Muscle layer of duodenum (tissue), 2 donors: ENCODE results near the gene MRPL34.

Experiments
- H3K27ac ChIP-seq: one replicate; pipeline ENCODE4 v1.7.0; 2013; ENCODE audit warnings: mild to moderate bottlenecking, low read length
- H3K27me3 ChIP-seq: one replicate; pipeline ENCODE4 v1.7.0; 2013; ENCODE audit warnings: low read depth, mild to moderate bottlenecking, control low read depth, low read length
- H3K36me3 ChIP-seq, 2 donors: one replicate each; pipeline ENCODE4 v1.7.0; 2013; ENCODE audit warnings: low read length in 2 of 2, control low read depth in 1 of 2, mild to moderate bottlenecking in 1 of 2; ENCODE audit not compliant: insufficient read depth in 2 of 2, control insufficient read depth in 1 of 2
- H3K4me1 ChIP-seq, 2 donors: one replicate each; pipeline ENCODE4 v1.7.0; 2013; ENCODE audit warnings: low read length in 2 of 2, mild to moderate bottlenecking in 2 of 2, control low read depth in 1 of 2, moderate library complexity in 1 of 2; ENCODE audit not compliant: insufficient read depth in 2 of 2, control insufficient read depth in 1 of 2
- H3K4me3 ChIP-seq, 2 donors: one replicate each; pipeline ENCODE4 v1.7.0; 2013; ENCODE audit warnings: low read length in 2 of 2, low read depth in 1 of 2, mild to moderate bottlenecking in 1 of 2
- H3K9me3 ChIP-seq, 2 donors: one replicate each; pipeline ENCODE4 v1.7.0; 2013; ENCODE audit warnings: low read length in 2 of 2, control low read depth in 1 of 2, mild to moderate bottlenecking in 1 of 2; ENCODE audit not compliant: control insufficient read depth in 1 of 2
- donor health status: healthy.

Gene MRPL34

GRCh38 chr19:17312189-17313113, 6.8 kb downstream of the MRPL34 start:
- Histone ChIP-seq H3K36me3 (peaks cover 8 to 28% of the 10 kb centered on the region in 2 donors), H3K27ac (no peak overlapping the region), H3K9me3 (no peaks in the 10 kb centered on the region), H3K4me1 (peaks cover 10 to 18% of the 10 kb centered on the region in 2 donors), H3K27me3 (no peaks in the 10 kb centered on the region), H3K4me3 (no peak overlapping the region)

GRCh38 chr19:17314007-17314593, 8.4 kb downstream of the MRPL34 start:
- Histone ChIP-seq H3K27ac (no peak overlapping the region), H3K9me3 (no peaks in the 10 kb centered on the region), H3K4me3 (no peak overlapping the region), H3K36me3 (peaks cover 8 to 32% of the 10 kb centered on the region in 2 donors), H3K27me3 (no peaks in the 10 kb centered on the region), H3K4me1 (peaks cover 10 to 18% of the 10 kb centered on the region in 2 donors)

- no peaks in the 10 kb centered on the region for H3K27me3 ChIP-seq
- peaks cover 0 to 4% of the 10 kb centered on the region in 2 donors for H3K4me1 ChIP-seq
- no peak overlapping the region for H3K27ac ChIP-seq
- H3K9me3 ChIP-seq: no peaks in the 10 kb centered on the region
- H3K36me3 ChIP-seq: peaks cover 16 to 53% of the 10 kb centered on the region in 2 donors
- H3K4me3 ChIP-seq: no peak overlapping the region
Measured at GRCh38 chr19:17318966-17319365, 13.3 kb downstream of the MRPL34 start.

- no peaks in the 10 kb centered on the region for H3K9me3 ChIP-seq
- H3K4me1 ChIP-seq: peaks cover 0 to 4% of the 10 kb centered on the region in 2 donors
- no peak overlapping the region for H3K27ac ChIP-seq
- no peak overlapping the region for H3K4me3 ChIP-seq
- H3K36me3 ChIP-seq: peaks cover 9 to 46% of the 10 kb centered on the region in 2 donors
- H3K27me3 ChIP-seq: no peaks in the 10 kb centered on the region
Measured at GRCh38 chr19:17319473-17320238, 14.0 kb downstream of the MRPL34 start.

GRCh38 chr19:17320435-17320834, 14.8 kb downstream of the MRPL34 start:
- H3K4me1 ChIP-seq: peaks cover 0 to 4% of the 10 kb centered on the region in 2 donors
- H3K4me3 ChIP-seq: no peak overlapping the region
- peaks cover 8 to 43% of the 10 kb centered on the region in 2 donors for H3K36me3 ChIP-seq
- H3K27ac ChIP-seq: no peak overlapping the region
- H3K27me3 ChIP-seq: no peaks in the 10 kb centered on the region
- no peaks in the 10 kb centered on the region for H3K9me3 ChIP-seq

- Histone ChIP-seq H3K36me3 (peaks cover 8 to 37% of the 10 kb centered on the region in 2 donors), H3K9me3 (no peaks in the 10 kb centered on the region), H3K4me3 (no peak overlapping the region), H3K27ac (no peak overlapping the region), H3K27me3 (no peaks in the 10 kb centered on the region), H3K4me1 (peaks cover 0 to 4% of the 10 kb centered on the region in 2 donors)
Measured at GRCh38 chr19:17321655-17322489, 16.2 kb downstream of the MRPL34 start.

GRCh38 chr19:17322854-17323253, 17.2 kb downstream of the MRPL34 start:
- peaks cover 0 to 4% of the 10 kb centered on the region in 2 donors for H3K4me1 ChIP-seq
- peaks cover 8 to 37% of the 10 kb centered on the region in 2 donors for H3K36me3 ChIP-seq
- H3K27ac ChIP-seq: no peak overlapping the region

GRCh38 chr19:17323300-17323963, 17.8 kb downstream of the MRPL34 start:
- Histone ChIP-seq H3K36me3 (peaks cover 8 to 37% of the 10 kb centered on the region in 2 donors), H3K27me3 (no peaks in the 10 kb centered on the region), H3K9me3 (no peaks in the 10 kb centered on the region), H3K4me1 (peaks cover 0 to 8% of the 10 kb centered on the region in 2 donors), H3K27ac (no peak overlapping the region), H3K4me3 (no peak overlapping the region)

More at GRCh38 chr19:17322854-17323253, 17.2 kb downstream of the MRPL34 start:
- H3K4me3 ChIP-seq: no peak overlapping the region
- H3K9me3 ChIP-seq: no peaks in the 10 kb centered on the region
- no peaks in the 10 kb centered on the region for H3K27me3 ChIP-seq

GRCh38 chr19:17323964-17324332, 18.3 kb downstream of the MRPL34 start:
- peaks cover 8 to 35% of the 10 kb centered on the region in 2 donors for H3K36me3 ChIP-seq
- H3K4me3 ChIP-seq: no peak overlapping the region
- H3K27me3 ChIP-seq: peaks cover under 1% of the 10 kb centered on the region
- no peaks in the 10 kb centered on the region for H3K9me3 ChIP-seq
- H3K4me1 ChIP-seq: peaks cover 0 to 13% of the 10 kb centered on the region in 2 donors
- no peak overlapping the region for H3K27ac ChIP-seq
